HG02588 (cell line): ENCODE measurements around the gene HOXC4.
"Not testable (repeated sequence)": the region's sequence is repeated elsewhere in the genome, so short reads cannot be mapped to it uniquely, and the experiment has no call there.

Experiments
- ATAC-seq: cut with Tn5 transposase; IDR thresholded peaks from one replicate; pipeline ENCODE4 v1.9.1; 2021; ENCODE audit warnings: mild to moderate bottlenecking, moderate library complexity; ENCODE audit not compliant: unreplicated experiment

Gene HOXC4

GRCh38 chr12:54081581-54082396 is 28.2 kb downstream of the HOXC4 start:
- ATAC-seq = not testable (repeated sequence)

- no peak for ATAC-seq
These were observed 28.8 kb downstream of the HOXC4 start for GRCh38 chr12:54082397-54082892.

- not testable (repeated sequence) for ATAC-seq
These were observed 34.4 kb downstream of the HOXC4 start for GRCh38 chr12:54088011-54088410.

- ATAC-seq = not testable (repeated sequence)
These were observed 35.8 kb downstream of the HOXC4 start for GRCh38 chr12:54089465-54089864.

GRCh38 chr12:54090312-54090711 is 36.7 kb downstream of the HOXC4 start:
- not testable (repeated sequence) for ATAC-seq

- ATAC-seq = not testable (repeated sequence)
These were observed 39.3 kb downstream of the HOXC4 start for GRCh38 chr12:54092943-54093342.

- not testable (repeated sequence) for ATAC-seq
These were observed 42.3 kb downstream of the HOXC4 start for GRCh38 chr12:54095928-54096327.

GRCh38 chr12:54098644-54099043 is 45.0 kb downstream of the HOXC4 start:
- not testable (repeated sequence) for ATAC-seq

GRCh38 chr12:54100588-54100987 is 47.0 kb downstream of the HOXC4 start:
- ATAC-seq = not testable (repeated sequence)

GRCh38 chr12:54102223-54102622 is 48.6 kb downstream of the HOXC4 start:
- not testable (repeated sequence) for ATAC-seq

GRCh38 chr12:54103827-54104226 is 50.2 kb downstream of the HOXC4 start:
- not testable (repeated sequence) for ATAC-seq
